ENCODE data around the gene KIF5A.

Gene KIF5A

DNA sequence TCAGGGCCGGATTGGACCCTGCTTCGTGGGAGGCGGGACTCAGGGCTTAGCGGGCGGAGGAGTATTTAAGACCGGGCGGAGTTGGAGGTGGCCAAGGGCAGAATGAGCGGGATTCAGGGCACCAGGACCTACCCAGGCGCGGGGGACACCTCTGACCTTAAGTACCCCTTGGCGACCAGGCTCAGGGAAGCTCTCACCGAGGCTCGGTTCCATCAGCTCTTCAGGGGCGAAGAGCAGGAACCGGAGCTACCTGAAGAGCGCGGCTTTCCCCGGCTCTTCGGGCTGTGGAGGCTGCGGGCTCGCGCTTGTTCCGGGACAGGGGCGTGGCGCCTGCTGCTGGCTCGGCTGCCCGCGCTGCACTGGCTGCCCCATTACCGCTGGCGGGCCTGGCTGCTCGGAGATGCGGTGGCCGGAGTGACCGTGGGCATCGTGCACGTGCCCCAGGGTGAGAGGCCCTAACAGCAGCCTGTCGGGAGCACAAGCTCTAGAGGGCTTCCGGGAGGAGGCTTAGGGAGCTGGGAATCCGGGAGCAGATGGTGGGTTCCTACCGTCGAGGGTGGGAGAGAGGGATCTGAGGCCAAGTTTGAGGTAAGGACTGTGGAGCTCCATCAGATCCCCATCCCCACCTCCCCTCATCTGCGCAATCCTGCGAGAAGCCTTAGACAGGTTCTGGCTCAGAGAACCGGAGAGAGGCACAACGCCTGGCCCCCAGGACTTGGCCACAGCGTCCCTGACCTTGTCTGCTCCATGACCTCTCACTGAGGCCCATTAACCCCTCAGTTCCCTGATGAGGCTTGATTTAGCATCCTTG, 69.8 kb downstream of the KIF5A start:
- in situ Hi-C loops (cut with MboI; ENCODE audit: low sequenced_read_pairs, unreplicated experiment): no loop called here
- TF ChIP-seq, protein P1, sequence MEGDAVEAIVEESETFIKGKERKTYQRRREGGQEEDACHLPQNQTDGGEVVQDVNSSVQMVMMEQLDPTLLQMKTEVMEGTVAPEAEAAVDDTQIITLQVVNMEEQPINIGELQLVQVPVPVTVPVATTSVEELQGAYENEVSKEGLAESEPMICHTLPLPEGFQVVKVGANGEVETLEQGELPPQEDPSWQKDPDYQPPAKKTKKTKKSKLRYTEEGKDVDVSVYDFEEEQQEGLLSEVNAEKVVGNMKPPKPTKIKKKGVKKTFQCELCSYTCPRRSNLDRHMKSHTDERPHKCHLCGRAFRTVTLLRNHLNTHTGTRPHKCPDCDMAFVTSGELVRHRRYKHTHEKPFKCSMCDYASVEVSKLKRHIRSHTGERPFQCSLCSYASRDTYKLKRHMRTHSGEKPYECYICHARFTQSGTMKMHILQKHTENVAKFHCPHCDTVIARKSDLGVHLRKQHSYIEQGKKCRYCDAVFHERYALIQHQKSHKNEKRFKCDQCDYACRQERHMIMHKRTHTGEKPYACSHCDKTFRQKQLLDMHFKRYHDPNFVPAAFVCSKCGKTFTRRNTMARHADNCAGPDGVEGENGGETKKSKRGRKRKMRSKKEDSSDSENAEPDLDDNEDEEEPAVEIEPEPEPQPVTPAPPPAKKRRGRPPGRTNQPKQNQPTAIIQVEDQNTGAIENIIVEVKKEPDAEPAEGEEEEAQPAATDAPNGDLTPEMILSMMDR (IDR thresholded peaks at IDR 0.05; ENCODE audit: borderline replicate concordance, control extremely low read depth, extremely low read depth, insufficient read depth, missing control alignments): no peak
- peak; percentile 46 for DNase-seq (ENCODE audit: low spot score)

DNA sequence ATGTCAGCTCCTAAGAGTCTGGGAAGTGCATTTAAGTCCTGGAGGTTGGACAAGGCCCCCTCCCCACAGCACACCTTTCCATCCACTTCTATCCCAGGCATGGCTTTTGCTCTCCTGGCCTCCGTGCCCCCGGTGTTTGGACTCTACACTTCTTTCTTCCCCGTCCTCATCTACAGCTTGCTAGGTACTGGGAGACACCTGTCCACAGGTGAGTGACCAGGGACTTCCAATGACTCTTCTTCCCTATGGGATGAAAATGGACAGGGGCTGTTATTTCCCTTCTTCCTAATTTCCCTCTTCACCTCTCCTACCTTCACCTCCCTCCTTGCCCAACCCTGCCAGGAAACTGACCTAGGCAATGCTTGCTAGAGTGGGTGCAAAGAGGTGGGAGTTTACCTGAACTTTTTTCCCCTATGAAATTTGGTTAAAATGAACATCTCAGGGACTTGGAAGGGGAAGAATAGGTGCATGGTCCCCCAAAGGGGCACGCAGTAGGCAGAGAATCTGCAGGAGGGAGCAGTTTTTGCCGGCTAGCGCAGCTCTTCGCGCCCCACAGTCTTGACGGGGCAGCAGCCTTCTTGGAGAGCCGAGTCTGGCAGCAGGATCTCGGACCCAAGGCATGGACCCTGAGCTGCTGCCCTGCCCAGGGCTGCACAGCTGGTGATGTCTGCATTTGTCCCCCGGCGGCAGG, 70.5 kb downstream of the KIF5A start:
- DNase-seq (ENCODE audit: low spot score): no peak
- TF ChIP-seq, protein P1 (IDR thresholded peaks at IDR 0.05; ENCODE audit: borderline replicate concordance, control extremely low read depth, extremely low read depth, insufficient read depth, missing control alignments): no peak
- in situ Hi-C loops (cut with MboI; ENCODE audit: low sequenced_read_pairs, unreplicated experiment): no loop called here

DNA sequence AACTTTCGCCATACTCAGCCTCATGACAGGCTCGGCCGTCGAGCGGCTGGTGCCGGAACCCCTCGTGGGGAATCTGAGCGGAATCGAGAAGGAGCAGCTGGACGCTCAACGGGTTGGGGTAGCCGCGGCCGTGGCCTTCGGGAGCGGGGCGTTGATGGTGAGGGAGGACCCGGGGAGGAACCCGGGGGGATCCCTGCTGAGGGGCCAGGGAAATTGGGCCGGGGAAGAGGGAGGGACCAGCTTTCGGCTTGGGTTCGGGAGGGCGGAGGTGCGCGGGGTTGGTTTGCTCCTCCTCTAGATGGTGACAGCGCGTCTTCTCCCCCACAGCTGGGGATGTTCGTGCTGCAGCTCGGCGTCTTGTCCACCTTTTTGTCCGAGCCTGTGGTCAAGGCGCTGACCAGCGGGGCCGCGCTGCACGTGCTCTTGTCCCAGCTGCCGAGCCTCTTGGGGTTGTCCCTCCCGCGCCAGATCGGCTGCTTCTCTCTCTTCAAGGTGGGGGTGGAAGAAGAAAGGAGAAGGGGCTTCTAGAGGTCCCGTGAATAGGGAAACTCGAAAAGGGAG, 71.2 kb downstream of the KIF5A start:
- TF ChIP-seq, protein P1 (IDR thresholded peaks at IDR 0.05; ENCODE audit: borderline replicate concordance, control extremely low read depth, extremely low read depth, insufficient read depth, missing control alignments): no peak
- in situ Hi-C loops (cut with MboI; ENCODE audit: low sequenced_read_pairs, unreplicated experiment): no loop called here
- peak; percentile 60 for DNase-seq (ENCODE audit: low spot score)

DNA sequence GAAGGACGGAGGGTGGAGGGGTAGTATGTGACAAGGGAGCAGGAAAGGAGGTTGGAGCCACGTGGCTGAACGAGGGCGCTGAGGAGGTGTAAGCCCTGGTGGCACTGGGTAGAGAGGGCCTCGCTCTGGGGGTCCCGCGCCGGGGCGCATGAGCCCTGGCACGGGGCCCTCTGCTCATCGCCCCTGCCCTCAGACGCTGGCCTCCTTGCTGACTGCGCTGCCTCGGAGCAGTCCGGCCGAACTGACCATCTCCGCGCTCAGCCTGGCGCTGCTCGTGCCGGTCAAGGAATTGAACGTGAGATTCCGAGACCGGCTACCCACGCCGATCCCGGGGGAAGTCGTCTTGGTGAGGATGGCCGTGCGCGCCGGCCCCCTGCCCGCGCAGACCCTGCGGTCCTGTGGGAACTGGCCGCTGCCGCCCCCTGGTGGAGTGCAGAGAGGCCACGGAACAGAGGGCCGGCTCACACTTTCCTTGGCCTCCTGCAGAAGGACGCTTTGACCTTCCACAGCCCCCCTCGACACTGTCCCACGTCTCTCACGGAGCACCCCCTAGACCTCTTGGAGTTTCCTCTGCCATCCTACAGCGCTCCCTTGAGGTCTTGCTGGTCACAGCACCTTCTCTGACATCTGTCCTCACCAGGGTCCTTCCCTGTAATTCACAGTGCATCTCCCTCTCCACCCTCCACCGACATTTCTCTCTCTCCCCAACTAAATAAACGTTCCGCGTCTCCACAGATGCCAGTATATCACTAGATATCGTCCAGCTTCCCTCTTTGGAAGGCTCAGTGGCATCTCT, 71.9 kb downstream of the KIF5A start:
- TF ChIP-seq, protein P1 (IDR thresholded peaks at IDR 0.05; ENCODE audit: borderline replicate concordance, control extremely low read depth, extremely low read depth, insufficient read depth, missing control alignments): peak; percentile 88
- in situ Hi-C loops (cut with MboI; ENCODE audit: low sequenced_read_pairs, unreplicated experiment): no loop called here
- DNase-seq (ENCODE audit: low spot score): peak; percentile 87

DNA sequence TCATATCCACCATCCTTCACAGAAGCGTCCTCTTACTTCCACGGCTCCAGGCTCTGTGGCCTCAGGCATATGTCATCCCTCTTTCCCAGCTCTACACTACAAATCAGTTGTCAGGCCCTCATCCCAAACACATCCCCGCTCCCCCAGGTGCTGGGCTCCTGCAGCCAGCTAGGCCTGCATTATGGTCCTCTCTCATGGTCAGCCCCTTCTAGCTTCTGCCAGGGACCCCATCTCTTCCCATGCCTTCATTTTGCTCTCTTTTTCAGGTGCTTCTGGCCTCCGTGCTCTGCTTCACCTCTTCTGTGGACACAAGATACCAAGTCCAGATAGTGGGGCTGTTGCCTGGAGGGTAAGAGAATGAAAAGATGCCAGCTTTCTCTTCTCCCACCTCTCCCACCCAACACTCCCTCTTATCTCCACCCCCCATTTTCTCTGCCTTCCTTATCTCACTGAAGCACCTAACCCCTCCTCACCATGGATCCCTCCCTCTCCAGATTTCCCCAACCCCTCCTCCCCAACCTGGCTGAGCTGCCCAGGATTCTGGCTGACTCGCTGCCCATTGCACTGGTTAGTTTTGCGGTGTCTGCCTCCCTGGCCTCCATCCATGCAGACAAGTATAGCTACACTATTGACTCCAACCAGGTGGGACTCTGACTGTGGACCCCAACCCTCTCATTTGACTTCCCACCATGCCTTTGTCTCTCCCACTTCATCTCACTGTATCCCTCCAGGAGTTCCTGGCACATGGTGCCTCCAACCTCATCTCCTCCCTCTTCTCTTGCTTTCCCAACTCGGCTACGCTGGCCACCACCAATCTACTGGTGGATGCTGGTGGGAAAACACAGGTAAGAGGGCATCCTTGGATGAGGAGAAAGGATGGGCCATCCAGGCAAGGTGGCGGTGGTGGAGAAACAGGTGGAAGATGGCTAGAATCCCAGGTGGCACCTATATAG, 72.7 kb downstream of the KIF5A start:
- TF ChIP-seq, protein P1 (IDR thresholded peaks at IDR 0.05; ENCODE audit: borderline replicate concordance, control extremely low read depth, extremely low read depth, insufficient read depth, missing control alignments): no peak
- no peak for DNase-seq (ENCODE audit: low spot score)
- in situ Hi-C loops (cut with MboI; ENCODE audit: low sequenced_read_pairs, unreplicated experiment): no loop called here
